HG03135 (cell line): Measurements from ENCODE around the gene MPHOSPH9.
"Not testable (repeated sequence)": the region's sequence is repeated elsewhere in the genome, so short reads cannot be mapped to it uniquely, and the experiment has no call there.

ENCODE experiments used
- ATAC-seq: cut with Tn5 transposase; IDR thresholded peaks from one replicate; pipeline ENCODE4 v1.9.1; 2021; ENCODE audit warnings: mild to moderate bottlenecking, moderate library complexity; ENCODE audit not compliant: unreplicated experiment

MPHOSPH9 gene

GRCh38 chr12:123261196-123261595, 28.3 kb upstream of the MPHOSPH9 start:
- no peak for ATAC-seq

- ATAC-seq: no peak
Observed at GRCh38 chr12:123260081-123260480, 27.1 kb upstream of the MPHOSPH9 start.

- no peak for ATAC-seq
Observed at GRCh38 chr12:123258593-123258992, 25.7 kb upstream of the MPHOSPH9 start.

- no peak for ATAC-seq
Observed at GRCh38 chr12:123254853-123255446, 22.0 kb upstream of the MPHOSPH9 start.

GRCh38 chr12:123253641-123254459, 20.9 kb upstream of the MPHOSPH9 start:
- no peak for ATAC-seq

GRCh38 chr12:123252365-123252764, 19.4 kb upstream of the MPHOSPH9 start:
- ATAC-seq: not testable (repeated sequence)

- ATAC-seq: no peak
Observed at GRCh38 chr12:123251403-123252076, 18.6 kb upstream of the MPHOSPH9 start.

- no peak for ATAC-seq
Observed at GRCh38 chr12:123250471-123251383, 17.8 kb upstream of the MPHOSPH9 start.

- ATAC-seq: not testable (repeated sequence)
Observed at GRCh38 chr12:123248996-123249741, 16.2 kb upstream of the MPHOSPH9 start.

GRCh38 chr12:123248129-123248528, 15.2 kb upstream of the MPHOSPH9 start:
- not testable (repeated sequence) for ATAC-seq

- no peak for ATAC-seq
Observed at GRCh38 chr12:123245678-123246077, 12.7 kb upstream of the MPHOSPH9 start.

- ATAC-seq: no peak
Observed at GRCh38 chr12:123243671-123244262, 10.8 kb upstream of the MPHOSPH9 start.

- no peak for ATAC-seq
Observed at GRCh38 chr12:123242116-123242904, 9.4 kb upstream of the MPHOSPH9 start.

- no peak for ATAC-seq
Observed at GRCh38 chr12:123238961-123239360, 6.0 kb upstream of the MPHOSPH9 start.

GRCh38 chr12:123238330-123238682, 5.4 kb upstream of the MPHOSPH9 start:
- ATAC-seq: no peak

GRCh38 chr12:123237646-123238329, 4.8 kb upstream of the MPHOSPH9 start:
- ATAC-seq: no peak

- ATAC-seq: peak; percentile 6
Observed at GRCh38 chr12:123233505-123234308, 766 bp upstream of the MPHOSPH9 start.

- ATAC-seq: no peak
Observed at GRCh38 chr12:123232472-123232806, 502 bp downstream of the MPHOSPH9 start.
